ENCODE measurements around the gene MDK.

DNA sequence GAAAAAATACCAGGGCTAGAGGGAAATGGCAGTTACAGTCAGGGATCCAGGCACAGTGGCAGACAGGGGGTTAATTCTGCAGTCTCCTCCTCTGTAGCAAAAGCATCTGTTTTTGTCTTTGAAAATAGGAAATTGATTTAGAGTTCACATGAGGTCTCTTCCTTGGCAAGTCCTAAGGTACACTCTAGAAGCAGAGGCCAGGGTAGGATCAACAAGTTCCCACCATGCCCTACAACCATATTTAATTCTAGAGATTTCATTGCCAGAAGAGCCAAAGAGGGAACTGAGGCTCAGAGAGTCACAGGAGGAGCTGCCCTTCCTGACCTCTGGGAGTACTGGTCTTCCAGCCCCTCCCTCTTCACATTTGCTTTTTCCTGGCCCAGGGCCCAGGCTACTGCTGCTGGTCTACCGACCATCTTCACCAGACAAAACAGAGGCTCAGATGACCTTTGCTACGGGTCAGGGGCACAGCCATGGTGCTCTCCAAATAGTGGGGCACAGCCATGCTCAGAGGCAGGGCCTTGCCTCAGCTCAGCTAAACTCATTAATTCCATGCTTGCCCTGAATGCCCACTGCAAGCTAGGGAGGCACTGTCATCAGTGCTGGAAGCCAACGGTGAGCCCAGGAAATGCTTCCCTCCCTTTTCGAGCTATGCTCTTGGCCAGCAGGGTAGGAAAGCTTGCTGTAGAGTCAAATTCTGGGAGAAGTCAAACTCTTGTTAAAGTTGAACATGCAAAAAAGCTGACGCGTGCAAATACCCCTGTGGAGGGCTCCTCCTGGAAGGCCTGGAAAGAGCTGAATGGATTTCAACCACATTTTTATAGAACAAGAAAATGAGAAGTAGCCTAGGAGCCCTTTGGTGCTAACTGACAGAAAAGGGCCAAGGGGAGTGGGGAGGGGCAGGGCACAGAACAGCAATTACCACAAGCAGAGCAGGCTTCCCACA is 21.8 kb downstream of the MDK start:
- TF ChIP-seq, protein P1, sequence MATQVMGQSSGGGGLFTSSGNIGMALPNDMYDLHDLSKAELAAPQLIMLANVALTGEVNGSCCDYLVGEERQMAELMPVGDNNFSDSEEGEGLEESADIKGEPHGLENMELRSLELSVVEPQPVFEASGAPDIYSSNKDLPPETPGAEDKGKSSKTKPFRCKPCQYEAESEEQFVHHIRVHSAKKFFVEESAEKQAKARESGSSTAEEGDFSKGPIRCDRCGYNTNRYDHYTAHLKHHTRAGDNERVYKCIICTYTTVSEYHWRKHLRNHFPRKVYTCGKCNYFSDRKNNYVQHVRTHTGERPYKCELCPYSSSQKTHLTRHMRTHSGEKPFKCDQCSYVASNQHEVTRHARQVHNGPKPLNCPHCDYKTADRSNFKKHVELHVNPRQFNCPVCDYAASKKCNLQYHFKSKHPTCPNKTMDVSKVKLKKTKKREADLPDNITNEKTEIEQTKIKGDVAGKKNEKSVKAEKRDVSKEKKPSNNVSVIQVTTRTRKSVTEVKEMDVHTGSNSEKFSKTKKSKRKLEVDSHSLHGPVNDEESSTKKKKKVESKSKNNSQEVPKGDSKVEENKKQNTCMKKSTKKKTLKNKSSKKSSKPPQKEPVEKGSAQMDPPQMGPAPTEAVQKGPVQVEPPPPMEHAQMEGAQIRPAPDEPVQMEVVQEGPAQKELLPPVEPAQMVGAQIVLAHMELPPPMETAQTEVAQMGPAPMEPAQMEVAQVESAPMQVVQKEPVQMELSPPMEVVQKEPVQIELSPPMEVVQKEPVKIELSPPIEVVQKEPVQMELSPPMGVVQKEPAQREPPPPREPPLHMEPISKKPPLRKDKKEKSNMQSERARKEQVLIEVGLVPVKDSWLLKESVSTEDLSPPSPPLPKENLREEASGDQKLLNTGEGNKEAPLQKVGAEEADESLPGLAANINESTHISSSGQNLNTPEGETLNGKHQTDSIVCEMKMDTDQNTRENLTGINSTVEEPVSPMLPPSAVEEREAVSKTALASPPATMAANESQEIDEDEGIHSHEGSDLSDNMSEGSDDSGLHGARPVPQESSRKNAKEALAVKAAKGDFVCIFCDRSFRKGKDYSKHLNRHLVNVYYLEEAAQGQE (IDR thresholded peaks at IDR 0.05; ENCODE audit: low read depth) = no peak
- TF ChIP-seq TCF12 (IDR thresholded peaks at IDR 0.05; ENCODE audit: low read depth) (no peak), YY1 (IDR thresholded peaks at IDR 0.05; ENCODE audit: low read depth) (no peak), ZBTB7A (IDR thresholded peaks at IDR 0.05; ENCODE audit: low read depth) (no peak), FOXM1 (IDR thresholded peaks at IDR 0.05; ENCODE audit: borderline replicate concordance, low read depth) (no peak), RAD21 (IDR thresholded peaks at IDR 0.05; ENCODE audit: low read depth) (no peak), CREB1 (IDR thresholded peaks at IDR 0.05; ENCODE audit: low read depth) (no peak)

Data from Ishikawa (cell line).